Natural killer cell (primary cell): ENCODE results near the gene DIS3. TPM values are rescaled to one million over a fixed set of nuclear protein-coding genes. Genes with fewer than 3 reads are reported as not detected.
"Not testable (repeated sequence)": the region's sequence is repeated elsewhere in the genome, so short reads cannot be mapped to it uniquely, and the experiment has no call there.

Experiments used
- ATAC-seq, 3 donors: fragments of 150-1000 bp in 2 of 3; fragments of 200-7000 bp in 1 of 3; cut with Tn5 transposase; 1 replicate in 1 of 3; 2 replicates in 2 of 3; pipeline ENCODE4 v1.10.0; 2021; ENCODE audit warnings: mild to moderate bottlenecking in 2 of 3, moderate library complexity in 2 of 3
- DNase-seq, 2 donors: peaks; one replicate each; pipeline versions ENCODE4 v3.0.0 to v3.0.0-alpha.2; 2013 to 2021; ENCODE audit warnings: mixed read lengths in 1 of 2
- H3K27ac ChIP-seq: one replicate; pipeline ENCODE4 v1.5.1; 2013; ENCODE audit warnings: mild to moderate bottlenecking, low read length
- H3K27me3 ChIP-seq: one replicate; pipeline ENCODE4 v1.6.1; 2013; ENCODE audit warnings: low read length; ENCODE audit not compliant: control insufficient read depth, insufficient read depth
- H3K36me3 ChIP-seq: one replicate; pipeline ENCODE4 v1.6.1; 2013; ENCODE audit warnings: low read length; ENCODE audit not compliant: control insufficient read depth, insufficient read depth
- H3K4me1 ChIP-seq: one replicate; pipeline ENCODE4 v1.6.1; 2013; ENCODE audit warnings: low read length; ENCODE audit not compliant: control insufficient read depth, insufficient read depth
- H3K4me3 ChIP-seq: one replicate; pipeline ENCODE4 v1.5.1; 2013; ENCODE audit warnings: low read length
- H3K9me3 ChIP-seq: one replicate; pipeline ENCODE4 v1.6.1; 2013; ENCODE audit warnings: low read length; ENCODE audit not compliant: control insufficient read depth, insufficient read depth
- H3K27ac Mint-ChIP-seq, 2 donors: one replicate each; pipeline ENCODE4 v1.8.0; 2022; ENCODE audit warnings: mild to moderate bottlenecking in 2 of 2, mixed read lengths in 2 of 2, moderate library complexity in 1 of 2
- H3K27me3 Mint-ChIP-seq, 2 donors: one replicate each; pipeline ENCODE4 v1.8.0; 2022; ENCODE audit warnings: low read depth in 2 of 2, mixed read lengths in 2 of 2
- H3K36me3 Mint-ChIP-seq: one replicate; pipeline ENCODE4 v1.8.0; 2022; ENCODE audit warnings: mixed read lengths
- H3K4me1 Mint-ChIP-seq, 2 donors: one replicate each; pipeline ENCODE4 v1.8.0; 2022; ENCODE audit warnings: mixed read lengths in 2 of 2
- H3K4me3 Mint-ChIP-seq: one replicate; pipeline ENCODE4 v1.8.0; 2022; ENCODE audit warnings: mild to moderate bottlenecking, moderate library complexity, mixed read lengths
- H3K9me3 Mint-ChIP-seq, 2 donors: one replicate each; pipeline ENCODE4 v1.8.0; 2022; ENCODE audit warnings: mixed read lengths in 2 of 2
- WGBS: methylation state at CpG from one replicate; pipeline ENCODE4 v1.1.7; 2013; ENCODE audit warnings: missing lambda C conversion rate; ENCODE audit not compliant: insufficient coverage; 5-methylcytosine and 5-hydroxymethylcytosine counted together
- intact Hi-C: fragments of 100-400 bp; cut with micrococcal nuclease; formaldehyde crosslinking; loops from one replicate; pipeline ENCODE4 v1.14.2; 2022
- total RNA-seq, 4 donors: library from RNA; stranded (reverse); fragments of 120-200 nt in 1 of 4; gene quantifications; one replicate each; pipeline versions ENCODE4 v1.2.3 to v1.2.4, GENCODE V29; 2013 to 2022
- TF ChIP-seq, protein P1 (sequence below): fragments of 200-600 bp; IDR thresholded peaks from one replicate; pipeline ENCODE4 v1.8.0; 2022; ENCODE audit warnings: antibody characterized with exemption

Gene DIS3
- total RNA-seq, 3 donors from 2014 or later (not counting 1 experiment from before 2014, with no cell fraction given): 26.9 to 35.2 (median 33.6) TPM

DNA sequence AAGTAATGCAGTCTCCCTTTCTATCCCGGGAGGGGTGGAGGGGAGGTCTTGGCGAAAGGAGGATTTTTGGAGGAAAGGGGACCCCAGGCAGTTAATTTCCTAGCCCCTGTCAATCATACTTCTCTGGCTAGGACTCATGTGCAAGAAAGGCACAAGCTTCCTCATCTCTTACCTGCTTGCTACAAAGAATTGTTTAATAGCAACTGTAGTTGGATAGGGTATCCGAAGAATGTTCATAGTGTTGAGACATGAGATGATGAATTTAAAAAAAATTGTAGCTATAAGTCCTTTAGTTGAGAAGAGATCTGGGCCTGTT lies 53.5 kb downstream of the DIS3 start:
- Histone ChIP-seq H3K4me1 (peaks cover 14% of the 10 kb centered on the region), H3K27ac (peak overlapping the region; percentile 55), H3K36me3 (peaks cover 5% of the 10 kb centered on the region), H3K4me3 (peak overlapping the region; percentile 94), H3K9me3 (no peaks in the 10 kb centered on the region), H3K27me3 (no peaks in the 10 kb centered on the region)
- intact Hi-C loops: no loop called here
- Mint-ChIP-seq H3K27ac (peak overlapping the region; percentile 86 to 89), H3K27me3 (no peaks in the 10 kb centered on the region), H3K4me1 (peaks cover 42 to 48% of the 10 kb centered on the region in 2 donors), H3K4me3 (peak overlapping the region; percentile 96), H3K9me3 (no peaks in the 10 kb centered on the region), H3K36me3 (no peaks in the 10 kb centered on the region)
- TF ChIP-seq, protein P1, sequence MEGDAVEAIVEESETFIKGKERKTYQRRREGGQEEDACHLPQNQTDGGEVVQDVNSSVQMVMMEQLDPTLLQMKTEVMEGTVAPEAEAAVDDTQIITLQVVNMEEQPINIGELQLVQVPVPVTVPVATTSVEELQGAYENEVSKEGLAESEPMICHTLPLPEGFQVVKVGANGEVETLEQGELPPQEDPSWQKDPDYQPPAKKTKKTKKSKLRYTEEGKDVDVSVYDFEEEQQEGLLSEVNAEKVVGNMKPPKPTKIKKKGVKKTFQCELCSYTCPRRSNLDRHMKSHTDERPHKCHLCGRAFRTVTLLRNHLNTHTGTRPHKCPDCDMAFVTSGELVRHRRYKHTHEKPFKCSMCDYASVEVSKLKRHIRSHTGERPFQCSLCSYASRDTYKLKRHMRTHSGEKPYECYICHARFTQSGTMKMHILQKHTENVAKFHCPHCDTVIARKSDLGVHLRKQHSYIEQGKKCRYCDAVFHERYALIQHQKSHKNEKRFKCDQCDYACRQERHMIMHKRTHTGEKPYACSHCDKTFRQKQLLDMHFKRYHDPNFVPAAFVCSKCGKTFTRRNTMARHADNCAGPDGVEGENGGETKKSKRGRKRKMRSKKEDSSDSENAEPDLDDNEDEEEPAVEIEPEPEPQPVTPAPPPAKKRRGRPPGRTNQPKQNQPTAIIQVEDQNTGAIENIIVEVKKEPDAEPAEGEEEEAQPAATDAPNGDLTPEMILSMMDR: no peak
- 8% methylated on average over 3 of the region's 3 CpGs for WGBS
- ATAC-seq (no peak), DNase-seq (peak in 1 of 2 donors; percentile 6)

DNA sequence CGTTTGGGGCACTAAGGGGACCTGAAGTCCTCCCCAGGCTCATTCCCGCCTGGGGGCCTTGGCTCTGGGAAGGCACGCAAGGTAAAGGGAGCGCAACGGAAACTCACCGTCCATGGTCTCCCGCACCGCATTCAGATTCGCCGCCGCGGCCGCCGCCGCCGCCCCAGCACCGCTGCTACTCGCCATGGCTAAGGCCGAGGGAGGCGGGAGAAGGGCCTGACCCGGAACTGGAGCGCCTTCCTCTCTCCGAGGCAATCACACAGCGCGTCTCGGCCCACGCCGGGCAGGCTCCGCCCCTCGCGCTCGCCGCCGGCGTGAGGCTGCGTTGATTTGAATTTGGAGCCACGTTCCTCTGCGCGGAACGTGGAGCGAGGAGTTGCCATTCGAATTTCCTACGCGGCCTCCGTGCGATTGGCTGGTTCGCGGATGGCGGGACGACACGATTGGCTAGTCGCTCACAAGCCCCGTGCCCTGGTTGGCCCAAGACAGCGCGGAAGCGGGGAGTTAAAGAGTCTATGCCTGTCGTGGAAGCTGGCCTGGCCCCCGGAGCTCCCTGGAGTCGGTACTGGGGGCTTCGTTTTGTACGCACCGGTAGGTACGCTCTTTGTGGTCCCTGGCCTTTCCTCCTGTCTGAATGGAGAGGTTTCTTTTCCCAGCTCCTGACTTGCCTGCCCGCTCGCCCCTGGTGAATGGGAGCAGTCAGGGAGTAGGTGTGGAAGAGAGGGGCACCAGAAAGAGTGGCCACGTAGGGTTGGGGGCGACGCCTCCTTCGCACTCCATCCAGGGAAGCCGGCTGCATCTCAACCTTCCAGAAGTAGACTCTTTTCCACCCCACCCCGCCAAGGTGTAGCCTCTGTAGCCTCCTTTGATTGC lies 54.0 kb downstream of the DIS3 start, which contains the start of the genes BORA and MZT1:
TSS of gene BORA (plus strand) at position 507 of the 873 bp plus-strand sequence. CDS start 1,018 bp downstream, outside the sequence.
TSS of gene MZT1 (minus strand) at position 213 of the 873 bp plus-strand sequence. CDS start at position 186, 27 bp downstream.
- ATAC-seq (peak; percentile 91 to 98 (median 92)), DNase-seq (peak; percentile 94 to 98)
- peaks cover 5% of the 10 kb centered on the region for H3K36me3 ChIP-seq
- intact Hi-C loops: loop anchor here (1.0 to 2.0 kb wide), 2 partner anchors 54 to 1437 kb away; partner anchors contain the start of gene DIS3
- no peaks in the 10 kb centered on the region for H3K27me3 ChIP-seq
- peak within 1 kb of the TSS; percentile 94 for H3K4me3 ChIP-seq
- H3K4me1 ChIP-seq: peaks cover 14% of the 10 kb centered on the region
- no peaks in the 10 kb centered on the region for H3K36me3 Mint-ChIP-seq
- H3K27ac ChIP-seq: peak within 1 kb of the TSS; percentile 73
- peaks cover 47 to 50% of the 10 kb centered on the region in 2 donors for H3K4me1 Mint-ChIP-seq
- H3K27me3 Mint-ChIP-seq: no peaks in the 10 kb centered on the region
- TF ChIP-seq, protein P1: no peak
- H3K27ac Mint-ChIP-seq: peak within 1 kb of the TSS; percentile 86 to 89
- no peaks in the 10 kb centered on the region for H3K9me3 ChIP-seq
- H3K4me3 Mint-ChIP-seq: peak within 1 kb of the TSS; percentile 96
- no peaks in the 10 kb centered on the region for H3K9me3 Mint-ChIP-seq
- WGBS: under 1% methylated on average over 71 of the region's 71 CpGs

DNA sequence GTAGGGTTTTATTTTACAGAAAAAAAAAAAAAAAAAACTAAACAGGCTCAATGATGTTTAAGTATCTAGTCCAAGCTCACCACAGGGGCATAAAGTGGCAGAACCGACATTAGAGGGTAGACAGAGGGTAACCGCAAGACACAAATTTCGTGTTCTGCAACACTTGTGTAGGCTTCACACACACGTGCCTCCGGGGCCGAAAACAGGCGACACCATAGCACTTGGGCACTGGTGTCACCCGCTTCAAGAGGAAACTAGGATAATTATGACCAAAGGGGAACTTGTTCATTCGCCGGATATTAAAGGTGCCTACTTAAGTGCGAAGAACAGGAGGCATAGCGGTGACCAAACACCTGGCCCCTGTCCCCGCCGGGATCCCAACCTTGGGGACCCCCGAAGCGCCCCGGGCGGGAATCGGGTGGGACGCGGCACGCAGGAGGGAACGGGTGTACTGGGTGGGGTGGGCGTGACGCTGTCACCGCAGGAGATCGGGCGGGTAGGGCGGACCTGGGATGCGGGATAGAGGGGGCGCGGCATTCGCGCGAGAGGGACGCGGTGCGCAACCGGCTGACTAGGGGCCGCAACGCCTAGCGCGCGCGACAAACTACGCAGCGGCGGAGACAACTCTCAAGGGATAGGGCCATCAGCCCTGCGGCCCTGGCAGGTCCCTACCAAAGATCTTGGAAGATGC lies 54.8 kb downstream of the DIS3 start:
- no peaks in the 10 kb centered on the region for H3K27me3 ChIP-seq
- peaks cover 14% of the 10 kb centered on the region for H3K4me1 ChIP-seq
- Mint-ChIP-seq H3K4me3 (peak overlapping the region; percentile 96), H3K36me3 (no peaks in the 10 kb centered on the region), H3K4me1 (peaks cover 48 to 51% of the 10 kb centered on the region in 2 donors), H3K9me3 (no peaks in the 10 kb centered on the region), H3K27me3 (no peaks in the 10 kb centered on the region), H3K27ac (peak overlapping the region; percentile 86 to 89)
- ATAC-seq: peak; percentile 11 to 31 (median 22)
- under 1% methylated on average over 49 of the region's 49 CpGs for WGBS
- intact Hi-C loops: loop anchor here (1.0 to 2.0 kb wide), 2 partner anchors 54 to 1436 kb away; partner anchors contain the start of gene DIS3
- peak in 1 of 2 donors; percentile 59 for DNase-seq
- no peaks in the 10 kb centered on the region for H3K9me3 ChIP-seq
- TF ChIP-seq, protein P1: no peak
- peaks cover 3% of the 10 kb centered on the region for H3K36me3 ChIP-seq
- H3K27ac ChIP-seq: peak overlapping the region; percentile 73
- H3K4me3 ChIP-seq: peak overlapping the region; percentile 94

DNA sequence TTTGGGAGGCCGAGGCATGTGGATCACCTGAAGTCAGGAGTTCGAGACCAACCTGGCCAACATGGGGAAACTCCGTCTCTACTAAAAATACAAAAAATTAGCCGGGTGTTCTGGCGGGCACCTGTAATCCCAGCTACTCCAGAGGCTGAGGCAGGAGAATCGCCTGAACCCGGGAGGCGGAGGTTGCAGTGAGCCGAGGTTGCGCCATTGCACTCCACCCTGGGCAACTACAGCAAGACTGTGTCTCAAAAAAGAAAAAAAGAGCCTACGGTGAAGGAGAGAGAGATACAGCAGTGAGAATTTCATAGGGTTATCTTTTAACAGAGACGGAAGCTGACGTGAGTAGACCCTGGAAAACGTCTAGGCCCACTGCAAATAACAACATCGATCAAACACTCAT lies 55.5 kb downstream of the DIS3 start:
- H3K9me3 ChIP-seq, H3K27ac ChIP-seq, H3K27me3 Mint-ChIP-seq, DNase-seq, H3K4me3 ChIP-seq, H3K36me3 Mint-ChIP-seq, ATAC-seq, H3K36me3 ChIP-seq, H3K9me3 Mint-ChIP-seq, H3K27me3 ChIP-seq: not testable (repeated sequence)
- peaks cover 14% of the 10 kb centered on the region for H3K4me1 ChIP-seq
- Mint-ChIP-seq H3K27ac (peak overlapping the region; percentile 86 to 89), H3K4me3 (peak overlapping the region; percentile 96), H3K4me1 (peaks cover 55 to 58% of the 10 kb centered on the region in 2 donors)
- intact Hi-C loops: loop anchor here (2.0 kb wide), 1 partner anchor 1435 kb away; no protein-coding TSS in a partner anchor
- WGBS: 92% methylated on average over 11 of the region's 15 CpGs
